ENCODE data around the gene PGAM5. TPM values are rescaled to one million over a fixed set of nuclear protein-coding genes. Genes with fewer than 3 reads are reported as not detected.

The PGAM5 gene
- polyA plus RNA-seq, 1 donor from 2014 or later: 32.5 TPM

DNA sequence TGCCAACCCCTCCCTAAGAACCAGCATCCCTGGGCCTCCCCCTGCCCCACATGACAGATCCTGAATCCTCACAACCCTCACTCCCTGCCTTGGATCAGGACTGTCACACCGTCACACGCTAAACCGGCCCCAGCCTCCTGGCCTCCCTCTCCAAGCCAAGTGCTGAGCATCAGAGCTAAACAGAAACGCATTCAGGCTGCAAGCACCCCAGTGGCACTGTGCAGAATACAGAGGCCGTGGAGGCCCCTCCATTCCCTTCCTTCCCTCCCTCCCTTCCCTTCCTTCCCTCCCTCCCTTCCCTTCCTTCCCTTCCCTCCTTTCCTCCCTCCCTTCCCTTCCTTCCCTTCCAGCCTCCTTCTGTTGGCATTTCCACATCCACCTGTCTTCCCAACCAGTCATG, 36.1 kb upstream of the PGAM5 start (continued):
- no peak for TF ChIP-seq MXI1 (conservative IDR thresholded peaks at IDR 0.05; ENCODE audit: poor library complexity, severe bottlenecking)

DNA sequence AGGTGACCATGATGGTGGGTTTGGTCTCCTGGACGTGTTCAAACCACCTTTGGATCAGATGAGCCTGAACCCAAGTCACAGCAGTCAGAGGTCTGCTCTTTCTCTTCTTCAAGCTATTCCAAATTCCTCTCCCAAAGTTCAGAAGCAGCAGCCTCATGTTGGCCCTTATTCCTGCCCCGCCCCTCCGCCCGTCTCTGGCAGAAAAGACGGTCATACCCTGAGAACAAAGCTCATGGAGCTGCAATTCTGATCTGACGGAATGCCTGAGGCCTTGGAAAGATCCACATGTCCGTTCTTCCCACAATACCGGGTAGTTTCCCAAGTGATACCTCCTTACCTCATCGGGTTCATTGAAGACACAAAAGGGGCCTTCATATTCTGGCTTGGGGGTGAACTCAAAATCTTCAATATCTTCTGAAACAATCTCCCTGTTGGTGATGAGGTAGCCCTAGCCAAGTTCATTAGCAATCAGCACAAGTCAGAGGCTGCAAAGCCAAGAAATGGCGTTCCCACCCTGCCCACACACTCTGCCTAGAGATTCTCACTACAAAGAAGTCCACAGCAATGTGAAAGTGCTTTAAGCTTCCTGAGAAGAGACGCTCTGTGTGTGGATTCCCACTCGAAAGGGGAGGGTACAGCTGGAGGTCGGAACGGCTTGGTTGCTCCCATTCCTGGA, 34.7 kb upstream of the PGAM5 start:
- TF ChIP-seq SMC3 (conservative IDR thresholded peaks at IDR 0.05; ENCODE audit: poor library complexity): no peak
- no peak for TF ChIP-seq RAD21 (conservative IDR thresholded peaks at IDR 0.05)
- TF ChIP-seq, protein P1, sequence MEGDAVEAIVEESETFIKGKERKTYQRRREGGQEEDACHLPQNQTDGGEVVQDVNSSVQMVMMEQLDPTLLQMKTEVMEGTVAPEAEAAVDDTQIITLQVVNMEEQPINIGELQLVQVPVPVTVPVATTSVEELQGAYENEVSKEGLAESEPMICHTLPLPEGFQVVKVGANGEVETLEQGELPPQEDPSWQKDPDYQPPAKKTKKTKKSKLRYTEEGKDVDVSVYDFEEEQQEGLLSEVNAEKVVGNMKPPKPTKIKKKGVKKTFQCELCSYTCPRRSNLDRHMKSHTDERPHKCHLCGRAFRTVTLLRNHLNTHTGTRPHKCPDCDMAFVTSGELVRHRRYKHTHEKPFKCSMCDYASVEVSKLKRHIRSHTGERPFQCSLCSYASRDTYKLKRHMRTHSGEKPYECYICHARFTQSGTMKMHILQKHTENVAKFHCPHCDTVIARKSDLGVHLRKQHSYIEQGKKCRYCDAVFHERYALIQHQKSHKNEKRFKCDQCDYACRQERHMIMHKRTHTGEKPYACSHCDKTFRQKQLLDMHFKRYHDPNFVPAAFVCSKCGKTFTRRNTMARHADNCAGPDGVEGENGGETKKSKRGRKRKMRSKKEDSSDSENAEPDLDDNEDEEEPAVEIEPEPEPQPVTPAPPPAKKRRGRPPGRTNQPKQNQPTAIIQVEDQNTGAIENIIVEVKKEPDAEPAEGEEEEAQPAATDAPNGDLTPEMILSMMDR (IDR thresholded peaks at IDR 0.05; ENCODE audit: poor library complexity, severe bottlenecking): no peak
- TF ChIP-seq MXI1 (conservative IDR thresholded peaks at IDR 0.05; ENCODE audit: poor library complexity, severe bottlenecking): no peak
- no peak for TF ChIP-seq TAF1 (IDR thresholded peaks at IDR 0.05; ENCODE audit: low read depth)
- no peak for TF ChIP-seq POLR2AphosphoS5 (IDR thresholded peaks at IDR 0.05)
- TF ChIP-seq, protein P2, sequence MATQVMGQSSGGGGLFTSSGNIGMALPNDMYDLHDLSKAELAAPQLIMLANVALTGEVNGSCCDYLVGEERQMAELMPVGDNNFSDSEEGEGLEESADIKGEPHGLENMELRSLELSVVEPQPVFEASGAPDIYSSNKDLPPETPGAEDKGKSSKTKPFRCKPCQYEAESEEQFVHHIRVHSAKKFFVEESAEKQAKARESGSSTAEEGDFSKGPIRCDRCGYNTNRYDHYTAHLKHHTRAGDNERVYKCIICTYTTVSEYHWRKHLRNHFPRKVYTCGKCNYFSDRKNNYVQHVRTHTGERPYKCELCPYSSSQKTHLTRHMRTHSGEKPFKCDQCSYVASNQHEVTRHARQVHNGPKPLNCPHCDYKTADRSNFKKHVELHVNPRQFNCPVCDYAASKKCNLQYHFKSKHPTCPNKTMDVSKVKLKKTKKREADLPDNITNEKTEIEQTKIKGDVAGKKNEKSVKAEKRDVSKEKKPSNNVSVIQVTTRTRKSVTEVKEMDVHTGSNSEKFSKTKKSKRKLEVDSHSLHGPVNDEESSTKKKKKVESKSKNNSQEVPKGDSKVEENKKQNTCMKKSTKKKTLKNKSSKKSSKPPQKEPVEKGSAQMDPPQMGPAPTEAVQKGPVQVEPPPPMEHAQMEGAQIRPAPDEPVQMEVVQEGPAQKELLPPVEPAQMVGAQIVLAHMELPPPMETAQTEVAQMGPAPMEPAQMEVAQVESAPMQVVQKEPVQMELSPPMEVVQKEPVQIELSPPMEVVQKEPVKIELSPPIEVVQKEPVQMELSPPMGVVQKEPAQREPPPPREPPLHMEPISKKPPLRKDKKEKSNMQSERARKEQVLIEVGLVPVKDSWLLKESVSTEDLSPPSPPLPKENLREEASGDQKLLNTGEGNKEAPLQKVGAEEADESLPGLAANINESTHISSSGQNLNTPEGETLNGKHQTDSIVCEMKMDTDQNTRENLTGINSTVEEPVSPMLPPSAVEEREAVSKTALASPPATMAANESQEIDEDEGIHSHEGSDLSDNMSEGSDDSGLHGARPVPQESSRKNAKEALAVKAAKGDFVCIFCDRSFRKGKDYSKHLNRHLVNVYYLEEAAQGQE (IDR thresholded peaks at IDR 0.05; ENCODE audit: borderline replicate concordance): no peak
- no peak for TF ChIP-seq EP300 (conservative IDR thresholded peaks at IDR 0.05; ENCODE audit: poor library complexity, severe bottlenecking)
- no peak for TF ChIP-seq EZH2 (IDR thresholded peaks at IDR 0.05; ENCODE audit: borderline replicate concordance, insufficient read depth, low read length, poor library complexity, severe bottlenecking)
- no peaks in the 10 kb centered on the region for H3K36me3 ChIP-seq (ENCODE audit: insufficient read depth, low read length)
- H3K9ac ChIP-seq (ENCODE audit: low read length): no peak overlapping the region
- no peak overlapping the region for H3K4me3 ChIP-seq (ENCODE audit: low read length)
- H3F3A ChIP-seq (ENCODE audit: insufficient read depth, low read length, poor library complexity, severe bottlenecking): no peaks in the 10 kb centered on the region
- no peak overlapping the region for H3K27ac ChIP-seq (ENCODE audit: low read length)
- no peaks in the 10 kb centered on the region for H3K27me3 ChIP-seq (ENCODE audit: insufficient read depth, low read depth, low read length)
- H4K20me1 ChIP-seq (ENCODE audit: insufficient read depth): no peaks in the 10 kb centered on the region
- H3K79me2 ChIP-seq (replicated peaks; ENCODE audit: insufficient read depth, low read length): no peaks in the 10 kb centered on the region
- no peaks in the 10 kb centered on the region for H3K9me3 ChIP-seq (ENCODE audit: low read length)
- H2AFZ ChIP-seq (ENCODE audit: low read depth, low read length): no peak overlapping the region
- H3K9me2 ChIP-seq (ENCODE audit: insufficient read depth, low read length): no peaks in the 10 kb centered on the region
- H3K4me2 ChIP-seq (ENCODE audit: low read length): no peak overlapping the region

DNA sequence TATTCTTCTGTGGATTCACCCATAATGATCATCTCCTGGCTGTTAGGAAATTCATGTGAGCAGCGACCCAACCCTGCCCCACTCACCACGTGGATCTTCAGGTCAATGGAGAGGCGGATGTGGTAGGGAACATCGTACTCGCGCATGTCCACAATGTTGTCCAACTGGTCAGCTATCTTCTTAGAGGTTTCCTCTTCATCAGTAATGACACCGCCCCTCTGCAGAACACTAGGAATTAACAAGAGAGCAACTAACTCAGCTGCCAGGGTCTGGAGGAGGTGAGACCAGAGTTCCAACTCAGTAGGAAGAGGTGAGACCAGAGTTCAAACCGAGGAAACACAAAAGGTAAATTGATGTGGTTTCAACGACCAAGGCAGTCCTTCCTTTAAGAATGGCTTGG, 33.1 kb upstream of the PGAM5 start:
- no peaks in the 10 kb centered on the region for H3F3A ChIP-seq (ENCODE audit: insufficient read depth, low read length, poor library complexity, severe bottlenecking)

More for the DNA sequence above, 33.1 kb upstream of the PGAM5 start:
- Histone ChIP-seq H3K36me3 (ENCODE audit: insufficient read depth, low read length) (no peaks in the 10 kb centered on the region), H4K20me1 (ENCODE audit: insufficient read depth) (no peaks in the 10 kb centered on the region), H3K27me3 (ENCODE audit: insufficient read depth, low read depth, low read length) (no peaks in the 10 kb centered on the region), H3K27ac (ENCODE audit: low read length) (no peak overlapping the region), H3K4me3 (ENCODE audit: low read length) (no peak overlapping the region), H3K9me3 (ENCODE audit: low read length) (no peaks in the 10 kb centered on the region), H2AFZ (ENCODE audit: low read depth, low read length) (no peak overlapping the region), H3K79me2 (replicated peaks; ENCODE audit: insufficient read depth, low read length) (peaks cover 5% of the 10 kb centered on the region), H3K9ac (ENCODE audit: low read length) (no peak overlapping the region), H3K4me2 (ENCODE audit: low read length) (no peak overlapping the region), H3K9me2 (ENCODE audit: insufficient read depth, low read length) (no peaks in the 10 kb centered on the region)
- TF ChIP-seq, protein P1 (IDR thresholded peaks at IDR 0.05; ENCODE audit: poor library complexity, severe bottlenecking): no peak
- TF ChIP-seq MXI1 (conservative IDR thresholded peaks at IDR 0.05; ENCODE audit: poor library complexity, severe bottlenecking) (no peak), EZH2 (IDR thresholded peaks at IDR 0.05; ENCODE audit: borderline replicate concordance, insufficient read depth, low read length, poor library complexity, severe bottlenecking) (no peak), POLR2AphosphoS5 (IDR thresholded peaks at IDR 0.05) (no peak), EP300 (conservative IDR thresholded peaks at IDR 0.05; ENCODE audit: poor library complexity, severe bottlenecking) (no peak), SMC3 (conservative IDR thresholded peaks at IDR 0.05; ENCODE audit: poor library complexity) (no peak), TAF1 (IDR thresholded peaks at IDR 0.05; ENCODE audit: low read depth) (no peak), RAD21 (conservative IDR thresholded peaks at IDR 0.05) (no peak)
- TF ChIP-seq, protein P2 (IDR thresholded peaks at IDR 0.05; ENCODE audit: borderline replicate concordance): no peak
